Kidney (tissue), 14 donors: ENCODE measurements around the gene TMEM179. TPM values are rescaled to one million over a fixed set of nuclear protein-coding genes. Genes with fewer than 3 reads are reported as not detected.

Source experiments
- DNase-seq, 5 donors: peaks; one replicate each; pipeline ENCODE4 v3.0.0-alpha.2; 2013 to 2020
- FAIRE-seq: peaks from 2 replicates; lab custom pipeline; 2012; peaks lifted over from hg19 to GRCh38; lab: Jason Lieb, UNC
- H3K27ac ChIP-seq, 2 donors: one replicate each; pipeline ENCODE4 v1.7.0; 2013; ENCODE audit warnings: low read depth in 2 of 2, low read length in 2 of 2, inconsistent platforms in 1 of 2
- H3K27me3 ChIP-seq: one replicate; pipeline ENCODE4 v1.7.1; 2013; ENCODE audit warnings: low read length, inconsistent platforms; ENCODE audit not compliant: control insufficient read depth, insufficient read depth
- H3K36me3 ChIP-seq, 3 donors: one replicate each; pipeline versions ENCODE4 v1.7.0 to v1.7.1; 2013; ENCODE audit warnings: low read length in 3 of 3, control low read depth in 1 of 3, inconsistent platforms in 1 of 3; ENCODE audit not compliant: insufficient read depth in 3 of 3, control insufficient read depth in 2 of 3
- H3K4me1 ChIP-seq, 3 donors: one replicate each; pipeline versions ENCODE4 v1.7.0 to v1.7.1; 2013; ENCODE audit warnings: low read length in 3 of 3, inconsistent platforms in 1 of 3, low read depth in 1 of 3; ENCODE audit not compliant: control insufficient read depth in 2 of 3, insufficient read depth in 2 of 3
- H3K4me3 ChIP-seq, 3 donors: one replicate each; pipeline versions ENCODE4 v1.7.0 to v1.8.1; 2013; ENCODE audit warnings: low read length in 3 of 3, control low read depth in 1 of 3, inconsistent platforms in 1 of 3
- H3K9ac ChIP-seq, 3 donors: one replicate each; pipeline versions ENCODE4 v1.7.0 to v1.7.1; 2013; ENCODE audit warnings: low read length in 3 of 3, control low read depth in 1 of 3, inconsistent platforms in 1 of 3
- H3K9me3 ChIP-seq, 3 donors: one replicate each; pipeline versions ENCODE4 v1.7.0 to v1.7.1; 2013; ENCODE audit warnings: low read length in 3 of 3, control low read depth in 1 of 3, inconsistent platforms in 1 of 3; ENCODE audit not compliant: control insufficient read depth in 2 of 3, insufficient read depth in 1 of 3
- CTCF ChIP-seq: IDR thresholded peaks from 3 replicates; pipeline ENCODE4 v1.5.1; 2012; ENCODE audit warnings: mild to moderate bottlenecking, moderate library complexity, borderline replicate concordance; ENCODE audit not compliant: insufficient read depth; ENCODE audit errors: extremely low read depth
- intact Hi-C: fragments of 100-400 bp; cut with DNase I; formaldehyde crosslinking; loops from one replicate; pipeline ENCODE4 v1.11.1; 2022
- polyA plus RNA-seq: library from polyadenylated mRNA; stranded (reverse); fragments of 350-450 nt; fragmentation: Illumina TruSeq; extraction: RNeasy Lipid Tissue Mini Kit (QIAGEN cat#74804); gene quantifications from one replicate; pipeline ENCODE4 v1.2.3, GENCODE V29; 2014; ENCODE audit warnings: low read depth, low replicate concordance; ENCODE audit not compliant: insufficient read depth
- total RNA-seq: library from RNA; stranded (reverse); fragmentation: NEBNext Ultra II Directional; extraction: Animal tissue kit (Norgen Biotek cat#: 25700); gene quantifications from one replicate; pipeline ENCODE4 v1.2.1, GENCODE V29; 2021
- donor health status: control.
- donor health status: control.
- donor health status: control.
- donor health status: control.
- donor health status: control.
- donor health status: DM: yes; HTN: yes; CAD: no.
- donor health status: Normal renal cell carcinoma (clear cell type).

TMEM179 gene
- total and polyA plus RNA-seq, 2 donors from 2014 or later: 0.50 to 0.67 TPM

DNA sequence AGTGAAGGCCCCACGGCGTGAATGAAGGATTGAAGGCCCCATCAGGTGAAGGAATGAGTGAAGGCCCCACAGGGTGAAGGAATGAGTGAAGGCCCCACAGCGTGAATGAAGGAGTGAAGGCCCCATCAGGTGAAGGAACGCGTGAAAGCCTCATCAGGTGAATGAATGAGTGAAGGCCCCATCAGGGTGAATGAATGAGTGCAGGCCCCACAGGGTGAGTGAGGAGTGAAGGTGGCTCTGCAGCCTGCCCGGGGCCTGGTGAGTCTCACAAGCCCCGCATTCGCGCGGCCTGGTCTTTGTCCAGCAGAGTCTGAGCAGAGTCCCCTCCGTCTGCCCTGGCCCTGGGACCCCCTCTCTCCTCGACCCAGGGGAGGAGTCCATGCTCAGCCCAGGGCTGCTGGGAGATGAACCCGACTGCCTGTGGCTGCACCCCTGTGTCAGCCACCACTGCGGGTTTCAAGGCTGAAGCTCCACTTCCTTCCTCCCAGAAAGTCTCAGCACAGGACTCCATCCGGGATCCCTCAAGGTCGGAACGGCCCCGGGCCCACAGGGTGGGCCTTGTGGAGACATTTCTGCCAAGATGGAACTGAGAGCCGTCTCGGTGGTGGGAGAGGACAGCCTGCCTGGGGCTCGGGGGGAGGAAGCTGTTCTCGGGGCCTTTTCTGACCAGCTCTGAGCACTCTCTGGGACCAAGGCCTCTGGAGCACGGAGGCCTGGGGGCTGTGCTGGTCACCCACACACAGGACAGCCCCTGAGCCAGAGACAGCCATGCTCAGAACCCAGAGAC, 37.4 kb upstream of the TMEM179 start:
- FAIRE-seq: no peak
- H3K9me3 ChIP-seq: peaks cover 0 to 3% (median 0%) of the 10 kb centered on the region in 3 donors
- intact Hi-C loops: no loop called here
- no peak overlapping the region for H3K9ac ChIP-seq
- H3K4me1 ChIP-seq: no peaks in the 10 kb centered on the region
- H3K27me3 ChIP-seq: no peaks in the 10 kb centered on the region
- no peak for TF ChIP-seq CTCF
- H3K27ac ChIP-seq: no peak overlapping the region
- no peak for DNase-seq
- H3K4me3 ChIP-seq: no peak overlapping the region
- H3K36me3 ChIP-seq: no peaks in the 10 kb centered on the region

DNA sequence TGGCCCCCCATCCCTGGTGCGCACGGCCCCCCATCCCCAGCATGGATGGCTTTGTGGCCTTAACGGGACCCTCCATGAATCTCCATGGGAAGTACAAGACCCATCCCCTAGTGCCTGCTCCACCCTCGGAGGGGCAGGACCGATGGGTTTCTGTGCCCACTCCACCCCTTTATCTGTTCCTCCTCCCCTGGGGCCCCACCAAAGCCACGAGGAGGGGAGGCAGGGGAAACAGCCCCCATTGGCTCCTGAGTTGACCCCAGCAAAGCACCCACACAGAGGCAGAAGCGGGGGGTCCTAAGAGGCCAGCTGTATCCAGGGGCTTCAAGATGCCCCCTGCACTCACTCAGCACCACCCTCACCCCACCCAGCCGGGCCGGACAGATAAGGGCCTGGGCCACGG, 36.1 kb upstream of the TMEM179 start:
- FAIRE-seq: no peak

DNA sequence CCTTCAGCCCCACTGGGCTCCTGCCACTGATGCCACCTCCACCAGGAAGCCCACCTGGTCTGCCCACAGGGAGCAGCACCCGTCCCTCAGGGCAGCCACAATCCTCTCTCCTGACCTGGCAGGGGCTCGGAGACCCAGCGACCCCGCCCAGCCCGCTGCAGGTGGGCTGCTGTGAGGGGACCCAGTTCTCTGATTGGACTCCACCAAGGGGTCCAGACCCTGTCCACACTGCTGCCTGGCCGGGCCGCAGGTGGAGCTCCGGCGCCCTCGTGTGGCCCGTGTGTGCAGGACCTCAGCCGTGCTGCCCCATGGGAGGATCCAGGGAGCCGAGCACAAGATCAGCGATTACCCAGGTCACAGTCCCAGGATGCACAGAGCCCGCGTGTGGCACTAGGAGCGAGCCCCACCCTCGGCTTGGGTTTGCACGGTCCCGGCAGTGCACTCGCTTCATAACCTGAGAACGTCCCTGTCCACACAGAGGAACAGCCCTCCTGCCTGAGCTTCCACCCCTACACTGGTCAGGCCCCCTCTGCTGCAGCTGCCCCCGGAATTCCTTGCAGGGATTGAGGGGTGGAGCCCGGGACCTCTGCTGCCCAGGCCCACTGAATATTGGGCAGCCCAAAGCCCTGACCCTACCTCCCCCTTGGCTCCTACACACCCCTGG, 35.4 kb upstream of the TMEM179 start:
- peaks cover 0 to under 1% (median 0%) of the 10 kb centered on the region in 3 donors for H3K9me3 ChIP-seq
- H3K4me3 ChIP-seq: no peak overlapping the region
- H3K4me1 ChIP-seq: no peaks in the 10 kb centered on the region
- intact Hi-C loops: no loop called here
- no peak overlapping the region for H3K27ac ChIP-seq
- FAIRE-seq (no peak), DNase-seq (peak; percentile 75 to 89 (median 85))
- peak; percentile 85 for TF ChIP-seq CTCF
- H3K9ac ChIP-seq: no peak overlapping the region
- H3K36me3 ChIP-seq: no peaks in the 10 kb centered on the region
- no peaks in the 10 kb centered on the region for H3K27me3 ChIP-seq

More for the DNA sequence above, 36.1 kb upstream of the TMEM179 start:
- H3K9ac ChIP-seq: no peak overlapping the region
- peaks cover 0 to 3% (median 0%) of the 10 kb centered on the region in 3 donors for H3K9me3 ChIP-seq
- H3K4me1 ChIP-seq: no peaks in the 10 kb centered on the region
- no peak overlapping the region for H3K27ac ChIP-seq
- H3K4me3 ChIP-seq: no peak overlapping the region
- no peaks in the 10 kb centered on the region for H3K36me3 ChIP-seq
- no peak for TF ChIP-seq CTCF
- intact Hi-C loops: no loop called here
- no peaks in the 10 kb centered on the region for H3K27me3 ChIP-seq
- no peak for DNase-seq
